Mesothelial cell of epicardium (in vitro differentiated cells): Measurements from ENCODE around the gene DEK. TPM values are rescaled to one million over a fixed set of nuclear protein-coding genes. Genes with fewer than 3 reads are reported as not detected.
A peak's percentile ranks its signal among the peaks of the same experiment; 100 is the strongest.

Experiments
- DNase-seq, 2 experiments: peaks; one replicate each; pipeline ENCODE4 v3.0.0; 2021; ENCODE audit warnings: low spot score in 2 of 2; ENCODE audit not compliant: unreplicated experiment in 2 of 2
- H3K27ac Mint-ChIP-seq: 2 replicates; pipeline ENCODE4 v1.8.0; 2021; ENCODE audit warnings: mixed read lengths
- H3K27me3 Mint-ChIP-seq: 2 replicates; pipeline ENCODE4 v1.8.0; 2021; ENCODE audit warnings: low read depth, mixed read lengths
- H3K36me3 Mint-ChIP-seq: 2 replicates; pipeline ENCODE4 v1.8.0; 2021; ENCODE audit warnings: mixed read lengths
- H3K4me1 Mint-ChIP-seq: 2 replicates; pipeline ENCODE4 v1.8.0; 2021; ENCODE audit warnings: mixed read lengths
- H3K4me3 Mint-ChIP-seq: 2 replicates; pipeline ENCODE4 v1.8.0; 2021; ENCODE audit warnings: mild to moderate bottlenecking, moderate library complexity, mixed read lengths
- H3K9me3 Mint-ChIP-seq: 2 replicates; pipeline ENCODE4 v1.8.0; 2021; ENCODE audit warnings: mixed read lengths
- total RNA-seq: library from RNA; stranded (reverse); gene quantifications from 3 replicates; pipeline ENCODE4 v1.2.1, GENCODE V29; 2021
- TF ChIP-seq, protein P1 (sequence below): fragments of 200-600 bp; sonication (generic); IDR thresholded peaks from one replicate; pipeline ENCODE4 v1.5.0; 2021; ENCODE audit warnings: antibody characterized with exemption; ENCODE audit not compliant: unreplicated experiment

The DEK gene
- total RNA-seq, 1 donor from 2014 or later = 79.5 TPM

DNA sequence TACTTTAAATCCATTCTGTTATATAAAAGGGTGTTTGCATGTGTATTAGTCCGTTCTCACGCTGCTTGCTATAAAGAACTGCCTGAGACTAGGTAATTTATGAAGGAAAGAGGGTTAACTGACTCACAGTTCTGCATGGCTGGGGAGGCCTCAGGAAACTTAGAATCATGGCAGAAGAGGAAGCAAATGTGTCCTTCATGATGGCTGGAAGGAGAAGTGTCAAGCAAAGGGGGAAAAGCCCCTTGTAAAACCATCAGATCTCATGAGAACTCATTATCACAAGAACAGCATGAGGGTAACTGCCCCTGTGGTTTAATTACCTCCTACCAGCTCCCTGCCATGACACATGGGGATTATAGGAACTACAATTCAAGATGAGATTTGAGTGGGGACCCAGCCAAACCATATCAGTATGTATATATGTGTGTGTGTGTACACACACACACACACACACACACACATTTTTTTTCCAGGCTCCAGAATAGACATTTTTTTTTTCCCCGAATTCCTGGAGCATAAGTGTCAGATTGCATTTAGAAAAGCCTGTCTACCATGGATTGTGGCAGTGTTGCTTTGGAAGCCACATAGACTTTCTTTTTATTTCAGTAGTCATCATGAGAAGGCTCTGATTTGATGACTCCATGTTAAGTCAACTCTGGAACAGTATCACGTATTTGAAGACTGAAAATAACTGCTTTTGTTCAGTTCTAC, 77.6 kb downstream of the DEK start:
- no peaks in the 10 kb centered on the region for H3K27me3 Mint-ChIP-seq
- H3K4me3 Mint-ChIP-seq = no peak overlapping the region
- no peak overlapping the region for H3K27ac Mint-ChIP-seq
- no peaks in the 10 kb centered on the region for H3K9me3 Mint-ChIP-seq
- DNase-seq = no peak
- peaks cover 3% of the 10 kb centered on the region for H3K4me1 Mint-ChIP-seq
- peaks cover 16% of the 10 kb centered on the region for H3K36me3 Mint-ChIP-seq
- TF ChIP-seq, protein P1, sequence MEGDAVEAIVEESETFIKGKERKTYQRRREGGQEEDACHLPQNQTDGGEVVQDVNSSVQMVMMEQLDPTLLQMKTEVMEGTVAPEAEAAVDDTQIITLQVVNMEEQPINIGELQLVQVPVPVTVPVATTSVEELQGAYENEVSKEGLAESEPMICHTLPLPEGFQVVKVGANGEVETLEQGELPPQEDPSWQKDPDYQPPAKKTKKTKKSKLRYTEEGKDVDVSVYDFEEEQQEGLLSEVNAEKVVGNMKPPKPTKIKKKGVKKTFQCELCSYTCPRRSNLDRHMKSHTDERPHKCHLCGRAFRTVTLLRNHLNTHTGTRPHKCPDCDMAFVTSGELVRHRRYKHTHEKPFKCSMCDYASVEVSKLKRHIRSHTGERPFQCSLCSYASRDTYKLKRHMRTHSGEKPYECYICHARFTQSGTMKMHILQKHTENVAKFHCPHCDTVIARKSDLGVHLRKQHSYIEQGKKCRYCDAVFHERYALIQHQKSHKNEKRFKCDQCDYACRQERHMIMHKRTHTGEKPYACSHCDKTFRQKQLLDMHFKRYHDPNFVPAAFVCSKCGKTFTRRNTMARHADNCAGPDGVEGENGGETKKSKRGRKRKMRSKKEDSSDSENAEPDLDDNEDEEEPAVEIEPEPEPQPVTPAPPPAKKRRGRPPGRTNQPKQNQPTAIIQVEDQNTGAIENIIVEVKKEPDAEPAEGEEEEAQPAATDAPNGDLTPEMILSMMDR = no peak

DNA sequence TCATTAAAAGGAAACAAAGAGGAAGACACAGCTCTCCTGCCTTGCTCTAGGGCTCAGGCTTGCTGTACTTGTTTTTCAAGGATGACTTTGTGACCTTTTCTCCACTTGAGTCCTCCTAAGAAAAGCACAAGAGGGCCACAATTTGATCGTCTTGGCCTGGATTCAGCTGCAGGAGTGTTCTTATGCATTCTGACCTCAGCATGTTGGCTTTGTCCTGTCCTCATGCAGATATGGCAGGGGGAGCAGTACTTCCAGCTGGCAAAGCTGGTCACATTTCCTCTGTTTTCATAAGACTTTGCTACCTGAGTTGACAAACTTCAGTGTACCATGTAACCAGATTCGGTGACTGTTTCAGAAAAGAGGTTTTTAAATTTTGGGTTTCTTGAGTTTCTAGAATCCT, 78.3 kb downstream of the DEK start:
- H3K9me3 Mint-ChIP-seq = no peaks in the 10 kb centered on the region
- DNase-seq = no peak
- H3K27ac Mint-ChIP-seq = peak overlapping the region; percentile 25
- H3K4me3 Mint-ChIP-seq = no peak overlapping the region
- peaks cover 10% of the 10 kb centered on the region for H3K36me3 Mint-ChIP-seq
- no peaks in the 10 kb centered on the region for H3K27me3 Mint-ChIP-seq
- H3K4me1 Mint-ChIP-seq = peaks cover 3% of the 10 kb centered on the region
- TF ChIP-seq, protein P1 = no peak

DNA sequence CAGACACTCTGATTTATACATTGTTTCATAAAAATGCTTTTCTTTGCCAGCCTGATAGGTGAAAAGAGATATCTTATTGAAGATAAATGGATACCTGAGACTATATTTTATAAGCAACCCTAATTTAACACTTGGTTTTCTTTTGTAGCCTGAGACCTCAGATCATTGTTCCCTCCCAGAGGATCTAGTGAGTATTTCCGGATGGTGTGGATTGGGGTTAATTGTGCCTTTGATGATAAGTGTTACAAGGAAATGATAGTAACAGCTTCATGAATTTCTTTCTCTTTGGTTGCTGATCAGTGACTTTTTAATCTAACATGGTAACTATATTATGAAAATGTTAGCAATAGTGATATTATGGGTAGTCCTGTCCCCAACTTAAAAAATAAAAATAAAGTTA, 78.7 kb downstream of the DEK start:
- H3K4me3 Mint-ChIP-seq = no peak overlapping the region
- no peaks in the 10 kb centered on the region for H3K27me3 Mint-ChIP-seq
- no peaks in the 10 kb centered on the region for H3K9me3 Mint-ChIP-seq
- H3K36me3 Mint-ChIP-seq = peaks cover 12% of the 10 kb centered on the region
- H3K27ac Mint-ChIP-seq = peak overlapping the region; percentile 12
- peaks cover 3% of the 10 kb centered on the region for H3K4me1 Mint-ChIP-seq
- DNase-seq = no peak
- TF ChIP-seq, protein P1 = no peak

- Mint-ChIP-seq H3K27ac (no peak overlapping the region), H3K4me3 (no peak overlapping the region), H3K27me3 (no peaks in the 10 kb centered on the region), H3K9me3 (no peaks in the 10 kb centered on the region), H3K36me3 (peaks cover 10% of the 10 kb centered on the region), H3K4me1 (peaks cover 3% of the 10 kb centered on the region)
- no peak for DNase-seq
- TF ChIP-seq, protein P1 = no peak
These were observed 80.6 kb downstream of the DEK start for GRCh38 chr6:18183766-18184165.

GRCh38 chr6:18182568-18182967, 81.8 kb downstream of the DEK start:
- H3K36me3 Mint-ChIP-seq = peaks cover 10% of the 10 kb centered on the region
- no peak for DNase-seq
- H3K9me3 Mint-ChIP-seq = no peaks in the 10 kb centered on the region
- no peak overlapping the region for H3K4me3 Mint-ChIP-seq
- no peak overlapping the region for H3K27ac Mint-ChIP-seq
- peaks cover 3% of the 10 kb centered on the region for H3K4me1 Mint-ChIP-seq
- TF ChIP-seq, protein P1 = no peak
- no peaks in the 10 kb centered on the region for H3K27me3 Mint-ChIP-seq
